Astrocyte (in vitro differentiated cells and primary cell): ENCODE measurements around the gene OPN5. TPM values are rescaled to one million over a fixed set of nuclear protein-coding genes. Genes with fewer than 3 reads are reported as not detected.

Experiments used
- DNase-seq: peaks from one replicate; pipeline ENCODE4 v3.0.0-alpha.2; 2010; ENCODE audit warnings: low read depth
- FAIRE-seq: peaks from 2 replicates; lab custom pipeline; 2011; peaks lifted over from hg19 to GRCh38; lab: Jason Lieb, UNC
- H2AFZ ChIP-seq: 2 replicates; pipeline ENCODE4 v1.6.0; 2012; ENCODE audit warnings: low read depth, low read length, inconsistent platforms
- H3K27ac ChIP-seq: 2 replicates; pipeline ENCODE4 v1.5.1; 2011; ENCODE audit warnings: low read depth, low read length, inconsistent platforms
- H3K27me3 ChIP-seq: 2 replicates; pipeline ENCODE4 v1.6.0; 2011; ENCODE audit warnings: low read length, inconsistent platforms; ENCODE audit not compliant: insufficient read depth
- H3K36me3 ChIP-seq: 2 replicates; pipeline ENCODE4 v1.5.1; 2011; ENCODE audit warnings: low read length, inconsistent platforms; ENCODE audit not compliant: insufficient read depth
- H3K4me1 ChIP-seq: 2 replicates; pipeline ENCODE4 v1.5.1; 2011; ENCODE audit warnings: low read length, inconsistent platforms; ENCODE audit not compliant: insufficient read depth
- H3K4me2 ChIP-seq: 2 replicates; pipeline ENCODE4 v1.6.0; 2012; ENCODE audit warnings: low read length, inconsistent platforms
- H3K4me3 ChIP-seq: 2 replicates; pipeline ENCODE4 v1.5.1; 2011; ENCODE audit warnings: low read depth, mild to moderate bottlenecking, low read length, inconsistent platforms; ENCODE audit not compliant: insufficient read depth
- H3K79me2 ChIP-seq: 2 replicates; pipeline ENCODE4 v1.6.0; 2012; ENCODE audit warnings: mild to moderate bottlenecking, low read length, inconsistent platforms; ENCODE audit not compliant: insufficient read depth
- H3K9ac ChIP-seq: 2 replicates; pipeline ENCODE4 v1.6.0; 2012; ENCODE audit warnings: mild to moderate bottlenecking, low read length, inconsistent platforms
- H3K9me3 ChIP-seq: 2 replicates; pipeline ENCODE4 v1.5.1; 2012; ENCODE audit warnings: low read depth, mild to moderate bottlenecking, low read length, inconsistent platforms; ENCODE audit not compliant: insufficient read depth
- H4K20me1 ChIP-seq: 2 replicates; pipeline ENCODE4 v1.6.0; 2012; ENCODE audit warnings: low read length, inconsistent platforms; ENCODE audit not compliant: insufficient read depth
- H3K27ac Mint-ChIP-seq: one replicate; pipeline ENCODE4 v1.8.0; 2021; ENCODE audit warnings: mild to moderate bottlenecking, mixed read lengths; ENCODE audit not compliant: unreplicated experiment
- H3K27me3 Mint-ChIP-seq: one replicate; pipeline ENCODE4 v1.8.0; 2021; ENCODE audit warnings: low read depth, mixed read lengths; ENCODE audit not compliant: unreplicated experiment
- H3K36me3 Mint-ChIP-seq: one replicate; pipeline ENCODE4 v1.8.0; 2021; ENCODE audit warnings: low read depth, mixed read lengths; ENCODE audit not compliant: unreplicated experiment
- H3K4me1 Mint-ChIP-seq: one replicate; pipeline ENCODE4 v1.8.0; 2021; ENCODE audit warnings: low read depth, mixed read lengths; ENCODE audit not compliant: unreplicated experiment
- H3K4me3 Mint-ChIP-seq: one replicate; pipeline ENCODE4 v1.8.0; 2021; ENCODE audit warnings: mild to moderate bottlenecking, moderate library complexity, mixed read lengths; ENCODE audit not compliant: unreplicated experiment
- H3K9me3 Mint-ChIP-seq: one replicate; pipeline ENCODE4 v1.8.0; 2021; ENCODE audit warnings: mild to moderate bottlenecking, mixed read lengths; ENCODE audit not compliant: unreplicated experiment
- EZH2 ChIP-seq: IDR thresholded peaks from 2 replicates; pipeline ENCODE4 v1.6.1; 2012; ENCODE audit warnings: mild to moderate bottlenecking, low read length, inconsistent platforms; ENCODE audit not compliant: insufficient read depth
- total RNA-seq: library from RNA; stranded (reverse); gene quantifications from 2 replicates; pipeline ENCODE4 v1.2.1, GENCODE V29; 2021
- TF ChIP-seq, protein P1 (sequence below): IDR thresholded peaks from 2 replicates; pipeline ENCODE4 v1.5.1; 2011; ENCODE audit warnings: low read depth, mild to moderate bottlenecking, inconsistent platforms, low read length, moderate library complexity; ENCODE audit not compliant: insufficient read depth

OPN5 gene
- total RNA-seq, 1 donor from 2014 or later: not detected

GRCh38 chr6:47836046-47836445 lies 54.2 kb downstream of the OPN5 start:
- no peak overlapping the region for H3K27ac ChIP-seq
- H3K4me3 Mint-ChIP-seq: no peak overlapping the region
- H3K4me2 ChIP-seq: no peak overlapping the region
- no peaks in the 10 kb centered on the region for H3K27me3 ChIP-seq
- peaks cover 2% of the 10 kb centered on the region for H3K9me3 Mint-ChIP-seq
- H4K20me1 ChIP-seq: no peaks in the 10 kb centered on the region
- no peaks in the 10 kb centered on the region for H3K36me3 Mint-ChIP-seq
- H2AFZ ChIP-seq: no peak overlapping the region
- TF ChIP-seq EZH2: no peak
- TF ChIP-seq, protein P1, sequence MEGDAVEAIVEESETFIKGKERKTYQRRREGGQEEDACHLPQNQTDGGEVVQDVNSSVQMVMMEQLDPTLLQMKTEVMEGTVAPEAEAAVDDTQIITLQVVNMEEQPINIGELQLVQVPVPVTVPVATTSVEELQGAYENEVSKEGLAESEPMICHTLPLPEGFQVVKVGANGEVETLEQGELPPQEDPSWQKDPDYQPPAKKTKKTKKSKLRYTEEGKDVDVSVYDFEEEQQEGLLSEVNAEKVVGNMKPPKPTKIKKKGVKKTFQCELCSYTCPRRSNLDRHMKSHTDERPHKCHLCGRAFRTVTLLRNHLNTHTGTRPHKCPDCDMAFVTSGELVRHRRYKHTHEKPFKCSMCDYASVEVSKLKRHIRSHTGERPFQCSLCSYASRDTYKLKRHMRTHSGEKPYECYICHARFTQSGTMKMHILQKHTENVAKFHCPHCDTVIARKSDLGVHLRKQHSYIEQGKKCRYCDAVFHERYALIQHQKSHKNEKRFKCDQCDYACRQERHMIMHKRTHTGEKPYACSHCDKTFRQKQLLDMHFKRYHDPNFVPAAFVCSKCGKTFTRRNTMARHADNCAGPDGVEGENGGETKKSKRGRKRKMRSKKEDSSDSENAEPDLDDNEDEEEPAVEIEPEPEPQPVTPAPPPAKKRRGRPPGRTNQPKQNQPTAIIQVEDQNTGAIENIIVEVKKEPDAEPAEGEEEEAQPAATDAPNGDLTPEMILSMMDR: no peak
- FAIRE-seq: no peak
- peak; percentile 7 for DNase-seq
- H3K4me1 ChIP-seq: no peaks in the 10 kb centered on the region
- peaks cover 9% of the 10 kb centered on the region for H3K4me1 Mint-ChIP-seq
- H3K79me2 ChIP-seq: no peaks in the 10 kb centered on the region
- no peak overlapping the region for H3K9ac ChIP-seq
- H3K27ac Mint-ChIP-seq: no peak overlapping the region
- H3K27me3 Mint-ChIP-seq: no peaks in the 10 kb centered on the region
- H3K4me3 ChIP-seq: no peak overlapping the region
- H3K36me3 ChIP-seq: no peaks in the 10 kb centered on the region
- H3K9me3 ChIP-seq: no peaks in the 10 kb centered on the region

DNA sequence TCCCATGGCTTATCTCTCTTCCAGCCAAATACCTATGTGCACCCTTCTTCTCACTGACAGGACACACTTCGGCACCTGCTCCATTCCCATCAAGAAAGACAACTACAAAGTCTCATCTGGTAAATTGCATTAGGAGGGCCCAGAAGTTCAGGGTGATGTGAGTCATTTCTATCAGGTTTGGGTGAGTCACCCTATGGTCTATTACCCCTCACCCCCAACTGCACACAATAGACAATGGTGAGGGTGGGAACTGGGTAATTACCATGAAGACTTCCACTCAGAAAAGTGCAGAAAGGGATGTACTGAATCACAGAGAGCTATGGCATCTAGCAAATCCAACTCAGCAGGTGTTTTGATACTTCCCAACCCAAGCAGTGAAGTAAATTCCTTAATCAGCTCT lies 54.8 kb downstream of the OPN5 start:
- Histone ChIP-seq H3K4me3 (no peak overlapping the region), H4K20me1 (no peaks in the 10 kb centered on the region), H3K79me2 (no peaks in the 10 kb centered on the region), H3K4me2 (no peak overlapping the region), H3K4me1 (no peaks in the 10 kb centered on the region), H3K36me3 (no peaks in the 10 kb centered on the region), H3K9ac (no peak overlapping the region), H3K27me3 (no peaks in the 10 kb centered on the region), H3K27ac (no peak overlapping the region), H3K9me3 (no peaks in the 10 kb centered on the region), H2AFZ (no peak overlapping the region)
- Mint-ChIP-seq H3K4me3 (no peak overlapping the region), H3K4me1 (peaks cover 9% of the 10 kb centered on the region), H3K36me3 (no peaks in the 10 kb centered on the region), H3K27ac (peak overlapping the region; percentile 47), H3K27me3 (no peaks in the 10 kb centered on the region), H3K9me3 (peaks cover 2% of the 10 kb centered on the region)
- FAIRE-seq (no peak), DNase-seq (no peak)
- TF ChIP-seq, protein P1: no peak
- TF ChIP-seq EZH2: no peak

DNA sequence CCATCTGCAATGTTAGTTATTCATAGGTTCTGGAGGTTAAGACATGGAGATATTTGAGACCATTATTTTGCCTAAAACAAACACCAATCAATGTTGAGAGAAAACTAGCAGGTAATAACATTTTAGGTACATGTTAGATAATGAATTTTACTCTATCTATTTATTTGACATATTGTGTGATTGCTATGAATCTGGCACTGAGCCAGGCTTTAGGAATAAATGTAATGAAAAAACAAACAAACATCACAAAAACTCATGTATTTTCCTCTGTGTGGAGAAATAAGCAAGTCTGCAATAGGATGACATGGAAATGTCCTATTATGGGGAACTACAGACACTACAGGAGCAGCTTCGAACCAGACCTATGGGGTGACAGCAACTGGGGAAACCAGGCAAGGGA lies 57.8 kb downstream of the OPN5 start:
- Histone ChIP-seq H3K27ac (no peak overlapping the region), H3K9me3 (no peaks in the 10 kb centered on the region), H4K20me1 (no peaks in the 10 kb centered on the region), H3K4me3 (no peak overlapping the region), H3K9ac (no peak overlapping the region), H3K4me2 (no peak overlapping the region), H2AFZ (no peak overlapping the region), H3K36me3 (no peaks in the 10 kb centered on the region), H3K4me1 (no peaks in the 10 kb centered on the region), H3K27me3 (no peaks in the 10 kb centered on the region), H3K79me2 (no peaks in the 10 kb centered on the region)
- Mint-ChIP-seq H3K4me1 (peaks cover 9% of the 10 kb centered on the region), H3K9me3 (peaks cover 2% of the 10 kb centered on the region), H3K27me3 (peaks cover 1% of the 10 kb centered on the region), H3K36me3 (no peaks in the 10 kb centered on the region), H3K4me3 (no peak overlapping the region), H3K27ac (no peak overlapping the region)
- DNase-seq (no peak), FAIRE-seq (no peak)
- TF ChIP-seq EZH2: no peak
- TF ChIP-seq, protein P1: no peak
